Muscle layer of duodenum (tissue), 2 donors: ENCODE data around the gene GAS7.

Experiments used
- H3K27ac ChIP-seq: one replicate; pipeline ENCODE4 v1.7.0; 2013; ENCODE audit warnings: mild to moderate bottlenecking, low read length
- H3K27me3 ChIP-seq: one replicate; pipeline ENCODE4 v1.7.0; 2013; ENCODE audit warnings: low read depth, mild to moderate bottlenecking, control low read depth, low read length
- H3K36me3 ChIP-seq, 2 donors: one replicate each; pipeline ENCODE4 v1.7.0; 2013; ENCODE audit warnings: low read length in 2 of 2, control low read depth in 1 of 2, mild to moderate bottlenecking in 1 of 2; ENCODE audit not compliant: insufficient read depth in 2 of 2, control insufficient read depth in 1 of 2
- H3K4me1 ChIP-seq, 2 donors: one replicate each; pipeline ENCODE4 v1.7.0; 2013; ENCODE audit warnings: low read length in 2 of 2, mild to moderate bottlenecking in 2 of 2, control low read depth in 1 of 2, moderate library complexity in 1 of 2; ENCODE audit not compliant: insufficient read depth in 2 of 2, control insufficient read depth in 1 of 2
- H3K4me3 ChIP-seq, 2 donors: one replicate each; pipeline ENCODE4 v1.7.0; 2013; ENCODE audit warnings: low read length in 2 of 2, low read depth in 1 of 2, mild to moderate bottlenecking in 1 of 2
- H3K9me3 ChIP-seq, 2 donors: one replicate each; pipeline ENCODE4 v1.7.0; 2013; ENCODE audit warnings: low read length in 2 of 2, control low read depth in 1 of 2, mild to moderate bottlenecking in 1 of 2; ENCODE audit not compliant: control insufficient read depth in 1 of 2
- donor health status: healthy.

GAS7 gene

GRCh38 chr17:10149573-10150399 is 48.6 kb downstream of the GAS7 start:
- Histone ChIP-seq H3K27ac (no peak overlapping the region), H3K4me3 (no peak overlapping the region), H3K36me3 (no peaks in the 10 kb centered on the region), H3K4me1 (peaks cover 0 to 9% of the 10 kb centered on the region in 2 donors), H3K9me3 (no peaks in the 10 kb centered on the region), H3K27me3 (no peaks in the 10 kb centered on the region)

GRCh38 chr17:10147761-10148415 is 50.5 kb downstream of the GAS7 start:
- Histone ChIP-seq H3K27me3 (no peaks in the 10 kb centered on the region), H3K9me3 (no peaks in the 10 kb centered on the region), H3K36me3 (no peaks in the 10 kb centered on the region), H3K4me1 (peaks cover 0 to 10% of the 10 kb centered on the region in 2 donors), H3K4me3 (no peak overlapping the region), H3K27ac (no peak overlapping the region)

DNA sequence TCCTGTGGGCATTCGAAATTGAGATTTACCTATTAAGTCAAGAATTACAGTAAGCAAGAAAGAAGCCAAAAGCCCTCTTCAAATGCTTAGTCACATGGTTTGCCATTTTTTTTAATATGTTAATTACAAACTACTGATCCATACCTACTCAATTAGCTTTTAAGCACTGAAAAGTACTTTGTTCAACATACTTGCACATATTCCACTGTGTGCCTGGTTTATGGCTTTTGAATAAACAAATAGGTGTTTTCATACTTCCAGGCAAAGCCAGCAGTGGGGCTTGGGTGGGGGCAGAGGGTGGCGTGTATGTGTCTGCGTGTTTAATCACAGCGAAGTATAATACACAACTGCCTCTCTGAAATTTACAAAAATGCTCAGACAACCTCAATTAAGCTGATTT is 51.4 kb downstream of the GAS7 start:
- no peaks in the 10 kb centered on the region for H3K27me3 ChIP-seq
- H3K27ac ChIP-seq = no peak overlapping the region
- no peak overlapping the region for H3K4me3 ChIP-seq
- H3K36me3 ChIP-seq = no peaks in the 10 kb centered on the region
- peaks cover 0 to 10% of the 10 kb centered on the region in 2 donors for H3K4me1 ChIP-seq
- H3K9me3 ChIP-seq = no peaks in the 10 kb centered on the region

GRCh38 chr17:10144982-10145381 is 53.4 kb downstream of the GAS7 start:
- no peaks in the 10 kb centered on the region for H3K36me3 ChIP-seq
- H3K4me3 ChIP-seq = no peak overlapping the region
- no peaks in the 10 kb centered on the region for H3K9me3 ChIP-seq
- H3K27ac ChIP-seq = no peak overlapping the region
- no peaks in the 10 kb centered on the region for H3K27me3 ChIP-seq
- H3K4me1 ChIP-seq = peaks cover 0 to 4% of the 10 kb centered on the region in 2 donors

GRCh38 chr17:10144456-10144855 is 54.0 kb downstream of the GAS7 start:
- Histone ChIP-seq H3K4me3 (no peak overlapping the region), H3K4me1 (peaks cover 0 to 4% of the 10 kb centered on the region in 2 donors), H3K27me3 (no peaks in the 10 kb centered on the region), H3K36me3 (no peaks in the 10 kb centered on the region), H3K27ac (no peak overlapping the region), H3K9me3 (no peaks in the 10 kb centered on the region)

GRCh38 chr17:10141436-10141835 is 57.0 kb downstream of the GAS7 start:
- no peaks in the 10 kb centered on the region for H3K36me3 ChIP-seq
- peaks cover 0 to 11% of the 10 kb centered on the region in 2 donors for H3K4me1 ChIP-seq
- H3K27ac ChIP-seq = no peak overlapping the region
- no peaks in the 10 kb centered on the region for H3K27me3 ChIP-seq
- H3K9me3 ChIP-seq = no peaks in the 10 kb centered on the region
- H3K4me3 ChIP-seq = no peak overlapping the region

DNA sequence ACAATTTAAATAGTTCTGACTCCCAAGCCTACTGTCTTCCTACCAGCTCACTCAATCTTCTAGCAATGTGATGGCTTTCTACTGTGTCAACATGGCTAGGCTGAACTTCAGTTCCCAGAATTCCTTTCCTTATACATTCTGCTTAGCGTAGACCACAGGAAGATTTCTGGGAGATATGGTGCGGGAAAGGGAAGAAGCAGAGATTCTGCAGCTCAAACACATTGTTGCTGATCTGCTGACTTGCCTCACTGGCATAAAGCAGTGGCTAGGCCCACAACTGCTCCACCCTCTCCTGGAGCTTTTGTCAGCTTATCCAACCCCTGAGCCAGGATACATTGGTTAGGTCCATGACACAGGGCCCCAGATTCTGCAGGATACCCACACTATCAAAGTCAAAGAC is 58.8 kb downstream of the GAS7 start:
- Histone ChIP-seq H3K4me3 (no peak overlapping the region), H3K9me3 (no peaks in the 10 kb centered on the region), H3K27ac (no peak overlapping the region), H3K27me3 (no peaks in the 10 kb centered on the region), H3K36me3 (no peaks in the 10 kb centered on the region), H3K4me1 (peaks cover 0 to 14% of the 10 kb centered on the region in 2 donors)

DNA sequence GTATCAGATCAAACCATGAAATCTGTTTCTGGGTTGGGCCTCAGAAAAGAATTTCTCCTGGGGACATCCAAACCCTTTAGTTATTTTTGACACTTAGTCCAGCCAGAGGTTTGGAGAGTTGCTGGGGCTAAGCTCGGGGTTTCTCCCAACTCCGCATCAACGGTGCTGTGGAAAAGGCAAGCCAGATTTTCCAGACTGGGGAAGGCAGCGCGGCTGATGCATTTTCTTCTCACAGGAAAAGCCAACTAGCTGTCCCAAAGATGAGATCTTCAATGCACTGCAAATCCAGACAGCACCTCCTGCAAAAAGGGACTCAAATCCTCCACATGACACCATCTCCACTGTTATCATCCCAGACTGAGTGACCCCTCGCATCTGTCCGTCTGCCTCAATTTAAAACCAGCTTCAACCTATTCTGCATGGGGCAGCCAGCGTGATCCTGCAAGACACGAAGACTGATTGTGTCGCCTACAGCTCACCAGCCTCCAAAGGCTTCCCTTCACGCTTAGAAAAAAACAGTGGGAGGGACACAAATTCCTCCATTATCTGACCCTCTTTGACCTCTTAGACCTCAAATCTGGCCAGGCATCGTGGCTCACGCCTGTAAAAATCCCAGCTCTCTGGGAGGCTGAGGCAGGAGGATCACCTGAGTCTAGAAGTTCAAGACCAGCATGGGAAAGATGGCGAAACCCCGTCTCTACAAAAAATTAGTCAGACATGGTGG is 62.0 kb downstream of the GAS7 start:
- Histone ChIP-seq H3K4me1 (peaks cover 0 to 14% of the 10 kb centered on the region in 2 donors), H3K36me3 (no peaks in the 10 kb centered on the region), H3K27me3 (no peaks in the 10 kb centered on the region), H3K9me3 (no peaks in the 10 kb centered on the region), H3K27ac (no peak overlapping the region), H3K4me3 (no peak overlapping the region)

DNA sequence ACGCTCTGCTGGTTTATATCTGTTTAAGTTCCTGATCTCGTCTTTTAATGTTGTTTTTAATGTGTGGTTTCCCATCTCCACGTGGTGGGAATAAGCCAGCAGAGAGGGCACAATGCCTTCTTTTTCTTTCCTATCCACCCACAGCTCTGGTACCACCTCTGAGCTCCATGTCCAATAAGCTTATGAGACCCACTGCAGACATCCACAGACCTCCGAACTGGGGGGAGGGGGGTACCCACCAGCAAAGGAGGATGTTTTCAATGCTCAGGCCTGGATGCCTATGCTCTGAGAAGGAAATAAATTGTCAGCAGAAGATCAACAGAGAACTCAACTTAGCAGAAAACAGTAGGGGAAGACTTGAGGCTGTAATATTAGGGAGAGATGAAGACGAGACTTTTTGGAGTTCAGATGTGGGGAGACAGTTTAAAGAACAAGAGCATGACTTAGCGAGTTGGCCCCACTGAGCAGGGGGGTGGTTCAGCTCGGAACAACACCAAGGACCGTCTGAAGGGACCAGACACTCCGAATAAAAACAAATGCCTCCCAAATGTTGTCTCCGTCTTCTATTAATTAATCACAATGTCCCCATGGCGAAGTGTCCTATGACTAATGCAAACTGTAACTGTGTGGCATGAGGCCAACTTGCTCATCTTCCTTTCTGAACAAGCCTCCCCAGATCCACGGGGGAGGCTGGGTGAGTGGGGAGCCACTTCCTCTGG is 62.7 kb downstream of the GAS7 start:
- H3K27ac ChIP-seq = peak overlapping the region; percentile 16
- H3K27me3 ChIP-seq = no peaks in the 10 kb centered on the region
- no peaks in the 10 kb centered on the region for H3K9me3 ChIP-seq
- no peaks in the 10 kb centered on the region for H3K36me3 ChIP-seq
- peaks cover 0 to 14% of the 10 kb centered on the region in 2 donors for H3K4me1 ChIP-seq
- H3K4me3 ChIP-seq = no peak overlapping the region

DNA sequence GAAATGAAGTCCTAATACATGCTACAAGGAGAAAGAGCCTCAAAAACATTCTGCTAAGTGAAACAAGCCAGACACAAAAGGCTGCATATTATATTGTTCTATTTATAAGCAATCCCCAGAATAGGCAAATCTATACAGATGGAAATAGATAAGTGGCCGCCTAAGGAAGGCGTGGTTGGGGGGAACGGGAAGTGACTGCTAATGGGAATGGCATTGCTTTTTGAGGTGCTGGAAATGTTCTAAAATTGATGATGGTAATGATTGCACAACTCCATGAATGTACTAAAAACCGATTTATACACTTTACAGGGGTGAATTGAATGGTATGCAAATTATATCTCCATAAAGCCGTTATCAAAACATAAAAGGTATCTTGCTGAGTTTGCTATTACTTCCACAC is 67.7 kb downstream of the GAS7 start:
- peaks cover 0 to 16% of the 10 kb centered on the region in 2 donors for H3K4me1 ChIP-seq
- no peak overlapping the region for H3K27ac ChIP-seq
- no peaks in the 10 kb centered on the region for H3K9me3 ChIP-seq
- no peak overlapping the region for H3K4me3 ChIP-seq
- H3K36me3 ChIP-seq = no peaks in the 10 kb centered on the region
- no peaks in the 10 kb centered on the region for H3K27me3 ChIP-seq

DNA sequence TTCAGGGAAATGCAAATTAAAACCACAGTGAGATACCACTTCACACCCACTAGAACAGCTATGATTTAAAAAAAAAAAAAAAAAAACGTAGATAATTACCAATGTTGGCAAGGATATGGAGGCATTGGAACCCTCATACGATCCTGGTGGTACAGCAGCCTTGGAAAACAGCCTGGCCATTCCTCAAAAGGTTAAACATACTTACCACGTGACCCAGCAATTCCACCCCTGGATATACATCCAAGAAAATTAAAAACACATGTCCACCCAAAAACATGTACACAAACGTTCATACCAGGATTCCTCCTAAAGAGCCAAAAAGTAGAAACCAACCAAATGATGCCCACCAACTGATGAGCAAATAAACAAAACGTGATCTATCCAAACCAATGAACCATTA is 68.1 kb downstream of the GAS7 start:
- H3K4me1 ChIP-seq = peaks cover 0 to 13% of the 10 kb centered on the region in 2 donors
- no peaks in the 10 kb centered on the region for H3K36me3 ChIP-seq
- H3K27me3 ChIP-seq = no peaks in the 10 kb centered on the region
- no peak overlapping the region for H3K27ac ChIP-seq
- no peak overlapping the region for H3K4me3 ChIP-seq
- H3K9me3 ChIP-seq = no peaks in the 10 kb centered on the region
